ENCODE results near the gene SH3RF1.

SH3RF1 gene

GRCh38 chr4:169275180-169275579, 4.4 kb upstream of the SH3RF1 start:
- peak; percentile 82 for DNase-seq (ENCODE audit: low read depth)

- DNase-seq (ENCODE audit: low read depth), result no peak
These were observed 3.3 kb upstream of the SH3RF1 start for GRCh38 chr4:169274033-169274432.

- DNase-seq (ENCODE audit: low read depth), result peak; percentile 61
These were observed 1.6 kb upstream of the SH3RF1 start for GRCh38 chr4:169272265-169272886.

- no peak for DNase-seq (ENCODE audit: low read depth)
These were observed 894 bp upstream of the SH3RF1 start for GRCh38 chr4:169271692-169272007.

GRCh38 chr4:169269916-169270809, 593 bp downstream of the SH3RF1 start:
- DNase-seq (ENCODE audit: low read depth), result peak; percentile 40

- DNase-seq (ENCODE audit: low read depth), result peak; percentile 96
These were observed 1.6 kb downstream of the SH3RF1 start for GRCh38 chr4:169268951-169269760.

- no peak for DNase-seq (ENCODE audit: low read depth)
These were observed 3.7 kb downstream of the SH3RF1 start for GRCh38 chr4:169267070-169267469.

- no peak for DNase-seq (ENCODE audit: low read depth)
These were observed 4.1 kb downstream of the SH3RF1 start for GRCh38 chr4:169266661-169267060.

- no peak for DNase-seq (ENCODE audit: low read depth)
These were observed 4.7 kb downstream of the SH3RF1 start for GRCh38 chr4:169266081-169266480.

- DNase-seq (ENCODE audit: low read depth), result no peak
These were observed 6.9 kb downstream of the SH3RF1 start for GRCh38 chr4:169263791-169264392.

- DNase-seq (ENCODE audit: low read depth), result no peak
These were observed 10.4 kb downstream of the SH3RF1 start for GRCh38 chr4:169260217-169260866.

GRCh38 chr4:169259271-169259670, 11.5 kb downstream of the SH3RF1 start:
- no peak for DNase-seq (ENCODE audit: low read depth)

GRCh38 chr4:169258141-169258540, 12.6 kb downstream of the SH3RF1 start:
- DNase-seq (ENCODE audit: low read depth), result no peak

- peak; percentile 92 for DNase-seq (ENCODE audit: low read depth)
These were observed 13.6 kb downstream of the SH3RF1 start for GRCh38 chr4:169256856-169257761.

GRCh38 chr4:169256101-169256612, 14.6 kb downstream of the SH3RF1 start:
- no peak for DNase-seq (ENCODE audit: low read depth)

- DNase-seq (ENCODE audit: low read depth), result peak; percentile 79
These were observed 16.2 kb downstream of the SH3RF1 start for GRCh38 chr4:169254546-169254983.

- DNase-seq (ENCODE audit: low read depth), result peak; percentile 86
These were observed 16.9 kb downstream of the SH3RF1 start for GRCh38 chr4:169253904-169254303.

- DNase-seq (ENCODE audit: low read depth), result no peak
These were observed 17.6 kb downstream of the SH3RF1 start for GRCh38 chr4:169253113-169253671.

- DNase-seq (ENCODE audit: low read depth), result no peak
These were observed 18.2 kb downstream of the SH3RF1 start for GRCh38 chr4:169252339-169253112.

Measured in amniotic epithelial cell (primary cell).